Adipocyte (in vitro differentiated cells): ENCODE measurements around the gene JAZF1.

ENCODE experiments used
- DNase-seq: peaks from one replicate; pipeline ENCODE4 v3.0.0-alpha.2; 2015; ENCODE audit warnings: low read depth
- H3K27me3 ChIP-seq: replicated peaks from 2 replicates; pipeline ENCODE4 v1.7.0; 2013; ENCODE audit warnings: mild to moderate bottlenecking, low read length, moderate library complexity; ENCODE audit not compliant: control insufficient read depth, insufficient read depth
- H3K36me3 ChIP-seq: 2 replicates; pipeline ENCODE4 v1.7.0; 2013; ENCODE audit warnings: low read length, mild to moderate bottlenecking, moderate library complexity; ENCODE audit not compliant: control insufficient read depth, insufficient read depth, severe bottlenecking
- H3K4me1 ChIP-seq: 2 replicates; pipeline ENCODE4 v1.7.0; 2013; ENCODE audit warnings: mild to moderate bottlenecking, low read length, moderate library complexity; ENCODE audit not compliant: control insufficient read depth, insufficient read depth
- H3K4me3 ChIP-seq: 2 replicates; pipeline ENCODE4 v1.7.0; 2013; ENCODE audit warnings: mild to moderate bottlenecking, low read length, moderate library complexity
- H3K9ac ChIP-seq: 2 replicates; pipeline ENCODE4 v1.7.0; 2013; ENCODE audit warnings: mild to moderate bottlenecking, low read length, moderate library complexity
- H3K9me3 ChIP-seq: 2 replicates; pipeline ENCODE4 v1.7.0; 2013; ENCODE audit warnings: mild to moderate bottlenecking, low read length, moderate library complexity; ENCODE audit not compliant: control insufficient read depth

Gene JAZF1

GRCh38 chr7:28112883-28113540 is 67.6 kb downstream of the JAZF1 start:
- Histone ChIP-seq H3K9me3 (no peaks in the 10 kb centered on the region), H3K4me1 (peaks cover 28% of the 10 kb centered on the region), H3K27me3 (no peaks in the 10 kb centered on the region), H3K4me3 (peak overlapping the region; percentile 18), H3K36me3 (no peaks in the 10 kb centered on the region), H3K9ac (peak overlapping the region; percentile 2)
- no peak for DNase-seq

- Histone ChIP-seq H3K36me3 (no peaks in the 10 kb centered on the region), H3K9ac (peak overlapping the region; percentile 2)
- DNase-seq = no peak
These were observed 68.1 kb downstream of the JAZF1 start for GRCh38 chr7:28112467-28112866.

GRCh38 chr7:28112012-28112411 is 68.6 kb downstream of the JAZF1 start:
- no peaks in the 10 kb centered on the region for H3K36me3 ChIP-seq
- H3K9me3 ChIP-seq = no peaks in the 10 kb centered on the region
- H3K9ac ChIP-seq = no peak overlapping the region
- peaks cover 35% of the 10 kb centered on the region for H3K4me1 ChIP-seq
- peak overlapping the region; percentile 18 for H3K4me3 ChIP-seq
- peak; percentile 82 for DNase-seq
- H3K27me3 ChIP-seq = no peaks in the 10 kb centered on the region

More at GRCh38 chr7:28112467-28112866, 68.1 kb downstream of the JAZF1 start:
- Histone ChIP-seq H3K4me1 (peaks cover 34% of the 10 kb centered on the region), H3K27me3 (no peaks in the 10 kb centered on the region), H3K4me3 (peak overlapping the region; percentile 18), H3K9me3 (no peaks in the 10 kb centered on the region)

GRCh38 chr7:28110427-28111012 is 70.1 kb downstream of the JAZF1 start:
- H3K9me3 ChIP-seq = no peaks in the 10 kb centered on the region
- H3K27me3 ChIP-seq = no peaks in the 10 kb centered on the region
- no peaks in the 10 kb centered on the region for H3K36me3 ChIP-seq
- H3K4me3 ChIP-seq = no peak overlapping the region
- DNase-seq = no peak
- peaks cover 35% of the 10 kb centered on the region for H3K4me1 ChIP-seq
- no peak overlapping the region for H3K9ac ChIP-seq

- Histone ChIP-seq H3K4me1 (peaks cover 33% of the 10 kb centered on the region), H3K27me3 (no peaks in the 10 kb centered on the region), H3K9me3 (no peaks in the 10 kb centered on the region), H3K9ac (no peak overlapping the region), H3K4me3 (no peak overlapping the region), H3K36me3 (no peaks in the 10 kb centered on the region)
- no peak for DNase-seq
These were observed 71.8 kb downstream of the JAZF1 start for GRCh38 chr7:28108747-28109146.

- DNase-seq = no peak
- Histone ChIP-seq H3K4me1 (peaks cover 33% of the 10 kb centered on the region), H3K4me3 (no peak overlapping the region), H3K9me3 (no peaks in the 10 kb centered on the region), H3K9ac (no peak overlapping the region), H3K36me3 (no peaks in the 10 kb centered on the region), H3K27me3 (no peaks in the 10 kb centered on the region)
These were observed 72.6 kb downstream of the JAZF1 start for GRCh38 chr7:28107960-28108359.

- Histone ChIP-seq H3K27me3 (no peaks in the 10 kb centered on the region), H3K9ac (no peak overlapping the region), H3K36me3 (no peaks in the 10 kb centered on the region), H3K4me1 (peaks cover 27% of the 10 kb centered on the region), H3K9me3 (no peaks in the 10 kb centered on the region), H3K4me3 (no peak overlapping the region)
- DNase-seq = peak; percentile 45
These were observed 74.2 kb downstream of the JAZF1 start for GRCh38 chr7:28106321-28106829.

- Histone ChIP-seq H3K4me1 (peaks cover 27% of the 10 kb centered on the region), H3K9me3 (no peaks in the 10 kb centered on the region), H3K4me3 (no peak overlapping the region), H3K36me3 (no peaks in the 10 kb centered on the region), H3K9ac (no peak overlapping the region), H3K27me3 (no peaks in the 10 kb centered on the region)
- DNase-seq = no peak
These were observed 75.4 kb downstream of the JAZF1 start for GRCh38 chr7:28105234-28105633.

GRCh38 chr7:28104811-28105210 is 75.8 kb downstream of the JAZF1 start:
- Histone ChIP-seq H3K9me3 (no peaks in the 10 kb centered on the region), H3K4me3 (no peak overlapping the region), H3K36me3 (no peaks in the 10 kb centered on the region), H3K4me1 (peaks cover 27% of the 10 kb centered on the region), H3K27me3 (no peaks in the 10 kb centered on the region), H3K9ac (no peak overlapping the region)
- DNase-seq = no peak

- Histone ChIP-seq H3K9me3 (no peaks in the 10 kb centered on the region), H3K4me3 (no peak overlapping the region), H3K36me3 (no peaks in the 10 kb centered on the region), H3K4me1 (peaks cover 27% of the 10 kb centered on the region), H3K27me3 (no peaks in the 10 kb centered on the region), H3K9ac (no peak overlapping the region)
- no peak for DNase-seq
These were observed 76.5 kb downstream of the JAZF1 start for GRCh38 chr7:28104041-28104541.

- peak; percentile 32 for DNase-seq
- Histone ChIP-seq H3K9ac (no peak overlapping the region), H3K36me3 (no peaks in the 10 kb centered on the region), H3K27me3 (no peaks in the 10 kb centered on the region), H3K4me1 (peaks cover 22% of the 10 kb centered on the region), H3K9me3 (no peaks in the 10 kb centered on the region), H3K4me3 (peak overlapping the region; percentile 23)
These were observed 77.8 kb downstream of the JAZF1 start for GRCh38 chr7:28102797-28103196.
